HTR-8/SVneo (cell line): ENCODE results near the gene RASSF4.

Experiments used
- DNase-seq: peaks from one replicate; pipeline ENCODE4 v3.0.0; 2011; ENCODE audit warnings: low spot score, mixed read lengths; ENCODE audit not compliant: insufficient read length
- FAIRE-seq: peaks from 2 replicates; lab custom pipeline; 2011; peaks lifted over from hg19 to GRCh38; lab: Jason Lieb, UNC

RASSF4 gene

GRCh38 chr10:44973323-44974081 is 13.9 kb downstream of the RASSF4 start:
- DNase-seq (no peak), FAIRE-seq (no peak)

GRCh38 chr10:44974082-44974627 is 14.6 kb downstream of the RASSF4 start:
- FAIRE-seq = no peak
- no peak for DNase-seq

GRCh38 chr10:44974628-44975430 is 15.2 kb downstream of the RASSF4 start:
- FAIRE-seq (no peak), DNase-seq (peak; percentile 60)

- FAIRE-seq = no peak
- peak; percentile 45 for DNase-seq
Observed at GRCh38 chr10:44975431-44976331, 16.1 kb downstream of the RASSF4 start.

GRCh38 chr10:44976352-44977198 is 17.0 kb downstream of the RASSF4 start:
- FAIRE-seq (no peak), DNase-seq (no peak)

- no peak for DNase-seq
- no peak for FAIRE-seq
Observed at GRCh38 chr10:44977287-44978212, 17.9 kb downstream of the RASSF4 start.

- FAIRE-seq (no peak), DNase-seq (no peak)
Observed at GRCh38 chr10:44978213-44978569, 18.6 kb downstream of the RASSF4 start.

- DNase-seq = peak; percentile 89
- FAIRE-seq = peak; percentile 85
Observed at GRCh38 chr10:44978570-44979280, 19.1 kb downstream of the RASSF4 start, which contains the start of gene DEPP1. Gene DEPP1, minus strand, starts transcription at chr10:44978809. Its CDS starts 779 bp downstream, at chr10:44978030.

GRCh38 chr10:44979281-44980191 is 19.9 kb downstream of the RASSF4 start:
- FAIRE-seq (no peak), DNase-seq (no peak)

GRCh38 chr10:44980309-44981171 is 20.9 kb downstream of the RASSF4 start:
- FAIRE-seq (no peak), DNase-seq (no peak)

- FAIRE-seq = peak; percentile 90
Observed at GRCh38 chr10:44981172-44982113, 21.8 kb downstream of the RASSF4 start.

GRCh38 chr10:44982114-44982460 is 22.5 kb downstream of the RASSF4 start:
- DNase-seq (no peak), FAIRE-seq (peak; percentile 68)

More at GRCh38 chr10:44981172-44982113, 21.8 kb downstream of the RASSF4 start:
- peak; percentile 71 for DNase-seq

- DNase-seq (no peak), FAIRE-seq (no peak)
Observed at GRCh38 chr10:44982496-44982895, 22.9 kb downstream of the RASSF4 start.

- DNase-seq = no peak
Observed at GRCh38 chr10:44983066-44983894, 23.7 kb downstream of the RASSF4 start.

More at GRCh38 chr10:44983066-44983894, 23.7 kb downstream of the RASSF4 start:
- FAIRE-seq = no peak
